ENCODE results near the gene GPR183. TPM values are rescaled to one million over a fixed set of nuclear protein-coding genes. Genes with fewer than 3 reads are reported as not detected.

GPR183 gene
- polyA plus RNA-seq, 1 donor = 7.3 TPM

DNA sequence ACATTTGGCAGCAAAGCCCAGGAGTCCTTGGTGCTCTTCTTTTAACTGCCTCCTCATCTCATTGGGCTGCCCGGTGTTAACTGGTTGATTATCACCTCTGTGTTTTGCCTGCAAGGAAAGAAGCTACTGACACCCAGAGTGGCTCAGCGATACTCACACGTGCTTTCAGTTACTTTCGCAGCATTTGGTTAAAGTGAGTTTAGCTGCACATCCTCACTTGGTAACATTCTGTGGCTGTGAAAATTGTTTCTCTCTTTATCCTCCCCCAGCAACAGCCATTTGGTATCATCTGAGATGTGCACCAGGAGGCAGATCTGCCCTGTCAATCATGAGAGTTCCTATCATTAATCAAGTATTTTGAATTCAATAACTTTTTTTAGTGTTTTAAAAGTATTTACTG is 44.6 kb upstream of the GPR183 start:
- DNase-seq = no peak
- no CpG with 5 or more reads among the region's 4 CpGs for WGBS (ENCODE audit: insufficient coverage, low lambda C conversion rate)
- H3K27ac ChIP-seq (ENCODE audit: low read length) = no peak overlapping the region

DNA sequence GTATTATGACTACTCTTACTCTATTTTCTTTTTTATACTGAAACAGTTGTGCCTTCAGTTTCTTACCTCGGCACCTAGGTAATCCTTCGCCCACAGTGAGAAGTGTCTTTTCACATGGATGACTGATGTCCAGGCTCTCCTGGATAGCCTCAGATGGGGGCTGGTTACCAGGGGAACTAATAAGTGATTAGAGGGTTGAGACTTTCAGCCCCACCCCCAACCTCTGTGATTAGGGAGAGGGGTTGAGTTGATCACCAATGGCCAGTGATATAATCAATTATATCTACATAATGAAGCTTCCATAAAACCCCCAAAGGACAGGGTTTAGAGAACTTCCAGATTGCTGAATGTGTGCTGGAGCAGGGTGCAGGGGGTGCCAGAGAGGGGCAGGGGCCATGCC is 43.0 kb upstream of the GPR183 start:
- no peak overlapping the region for H3K4me3 ChIP-seq (ENCODE audit: low read length)
- H3K4me1 ChIP-seq (ENCODE audit: control insufficient read depth, insufficient read depth, low read length) = no peaks in the 10 kb centered on the region
- no peak for DNase-seq
- WGBS (ENCODE audit: insufficient coverage, low lambda C conversion rate) = no CpG with 5 or more reads among the region's 2 CpGs
- no peaks in the 10 kb centered on the region for H3K9me3 ChIP-seq (ENCODE audit: control insufficient read depth, low read depth, low read length)
- H3K36me3 ChIP-seq (ENCODE audit: control insufficient read depth, insufficient read depth, low read length) = peaks cover 66% of the 10 kb centered on the region
- no peaks in the 10 kb centered on the region for H3K27me3 ChIP-seq (ENCODE audit: control insufficient read depth, insufficient read depth, low read length)
- H3K27ac ChIP-seq (ENCODE audit: low read length) = no peak overlapping the region

More for the DNA sequence above, 44.6 kb upstream of the GPR183 start:
- Histone ChIP-seq H3K36me3 (ENCODE audit: control insufficient read depth, insufficient read depth, low read length) (peaks cover 62% of the 10 kb centered on the region), H3K9me3 (ENCODE audit: control insufficient read depth, low read depth, low read length) (no peaks in the 10 kb centered on the region), H3K4me1 (ENCODE audit: control insufficient read depth, insufficient read depth, low read length) (peaks cover 10% of the 10 kb centered on the region), H3K4me3 (ENCODE audit: low read length) (no peak overlapping the region), H3K27me3 (ENCODE audit: control insufficient read depth, insufficient read depth, low read length) (no peaks in the 10 kb centered on the region)

DNA sequence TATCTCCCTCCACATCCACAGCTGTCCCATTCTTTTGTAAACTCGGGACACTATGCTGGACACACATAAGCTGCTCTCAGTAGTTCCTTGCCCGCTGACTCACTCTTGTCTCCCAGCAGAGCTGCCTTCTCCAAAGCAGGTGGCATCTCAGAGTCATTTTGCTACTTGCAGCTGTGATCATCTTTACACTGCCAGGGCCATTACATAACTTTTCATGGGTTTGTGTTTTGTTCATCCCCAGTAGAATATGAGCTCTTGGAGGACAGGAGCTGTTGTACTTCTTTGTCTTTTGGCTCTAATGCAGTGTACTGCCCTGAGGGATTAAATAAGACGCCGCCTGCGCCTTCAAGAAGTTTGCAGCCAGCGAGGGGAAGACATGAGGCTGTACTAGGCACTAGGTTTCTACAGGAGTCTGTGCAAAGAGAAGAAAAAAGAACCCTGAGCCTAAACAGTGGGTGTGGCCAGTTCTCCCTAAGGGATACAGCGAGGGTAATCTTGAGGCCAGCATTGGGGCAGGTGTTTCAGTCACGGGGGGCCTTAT is 40.8 kb upstream of the GPR183 start:
- H3K9me3 ChIP-seq (ENCODE audit: control insufficient read depth, low read depth, low read length) = no peaks in the 10 kb centered on the region
- no peak overlapping the region for H3K4me3 ChIP-seq (ENCODE audit: low read length)
- H3K4me1 ChIP-seq (ENCODE audit: control insufficient read depth, insufficient read depth, low read length) = no peaks in the 10 kb centered on the region
- H3K27ac ChIP-seq (ENCODE audit: low read length) = no peak overlapping the region
- DNase-seq = no peak
- WGBS (ENCODE audit: insufficient coverage, low lambda C conversion rate) = no CpG with 5 or more reads among the region's 8 CpGs
- H3K36me3 ChIP-seq (ENCODE audit: control insufficient read depth, insufficient read depth, low read length) = peaks cover 62% of the 10 kb centered on the region
- H3K27me3 ChIP-seq (ENCODE audit: control insufficient read depth, insufficient read depth, low read length) = no peaks in the 10 kb centered on the region

DNA sequence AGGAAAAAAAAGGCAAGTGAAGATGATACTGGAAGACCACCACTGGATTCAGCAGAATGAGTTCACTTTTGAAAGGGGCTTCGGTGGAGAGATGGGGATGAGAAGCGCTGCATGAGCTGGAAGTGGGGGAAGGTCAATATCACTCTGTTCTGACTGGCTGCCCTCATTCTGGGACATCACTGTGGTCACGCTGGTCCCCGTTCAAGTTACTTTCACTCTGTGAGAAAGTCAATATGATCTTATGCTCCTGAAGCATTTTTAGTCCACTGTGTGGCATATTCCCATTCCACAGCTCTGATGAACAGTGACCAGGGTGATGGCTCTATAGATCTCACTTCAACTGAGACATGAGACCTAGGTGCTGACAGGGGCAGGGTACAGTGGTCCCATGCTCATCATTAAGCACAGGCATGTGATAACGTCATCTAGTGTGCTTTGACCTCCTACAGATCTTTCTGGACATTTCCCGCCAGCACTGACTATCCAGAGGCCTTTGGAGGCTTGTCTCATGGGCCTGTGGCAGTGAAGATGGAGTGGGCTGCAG is 40.2 kb upstream of the GPR183 start:
- WGBS (ENCODE audit: insufficient coverage, low lambda C conversion rate) = 100% methylated on average over 1 of the region's 6 CpGs
- Histone ChIP-seq H3K9me3 (ENCODE audit: control insufficient read depth, low read depth, low read length) (no peaks in the 10 kb centered on the region), H3K27me3 (ENCODE audit: control insufficient read depth, insufficient read depth, low read length) (no peaks in the 10 kb centered on the region), H3K27ac (ENCODE audit: low read length) (no peak overlapping the region), H3K36me3 (ENCODE audit: control insufficient read depth, insufficient read depth, low read length) (peaks cover 66% of the 10 kb centered on the region), H3K4me3 (ENCODE audit: low read length) (no peak overlapping the region), H3K4me1 (ENCODE audit: control insufficient read depth, insufficient read depth, low read length) (no peaks in the 10 kb centered on the region)
- DNase-seq = no peak

DNA sequence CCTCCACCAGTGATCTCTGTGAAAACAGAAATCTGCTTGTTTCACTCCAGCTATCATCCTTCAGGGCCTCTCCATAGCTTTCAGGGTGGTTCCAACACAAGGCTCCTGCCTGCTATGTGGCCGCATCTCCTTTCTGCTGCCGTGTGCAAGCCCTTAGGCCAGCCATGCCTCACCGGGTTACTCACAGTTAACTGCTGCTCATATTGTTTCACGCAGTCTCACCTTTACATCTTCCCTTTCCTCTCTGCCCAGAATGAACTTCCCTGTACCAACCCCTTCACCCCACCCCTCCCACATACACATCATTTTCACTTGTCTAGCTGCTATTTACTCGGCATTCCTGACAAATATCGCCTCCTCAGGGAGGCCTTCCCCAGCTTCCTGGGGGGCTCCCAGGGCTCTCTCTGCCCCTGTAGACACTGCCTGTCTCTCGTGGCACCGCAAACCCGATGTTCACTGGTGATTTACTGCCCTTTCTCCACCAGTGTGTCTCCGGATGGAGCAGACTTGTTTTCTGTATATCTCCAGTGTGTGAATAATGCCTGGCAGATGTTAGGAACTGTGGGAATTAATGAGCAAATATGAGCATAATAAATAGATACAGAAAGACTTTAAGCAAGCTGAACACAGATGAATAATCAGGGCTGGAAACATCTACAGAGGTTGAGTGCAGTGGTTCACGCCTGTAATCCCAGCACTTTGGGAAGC is 39.3 kb upstream of the GPR183 start:
- Histone ChIP-seq H3K4me3 (ENCODE audit: low read length) (no peak overlapping the region), H3K4me1 (ENCODE audit: control insufficient read depth, insufficient read depth, low read length) (no peaks in the 10 kb centered on the region), H3K36me3 (ENCODE audit: control insufficient read depth, insufficient read depth, low read length) (peaks cover 69% of the 10 kb centered on the region), H3K27me3 (ENCODE audit: control insufficient read depth, insufficient read depth, low read length) (no peaks in the 10 kb centered on the region), H3K9me3 (ENCODE audit: control insufficient read depth, low read depth, low read length) (no peaks in the 10 kb centered on the region), H3K27ac (ENCODE audit: low read length) (no peak overlapping the region)
- no CpG with 5 or more reads among the region's 11 CpGs for WGBS (ENCODE audit: insufficient coverage, low lambda C conversion rate)
- no peak for DNase-seq

DNA sequence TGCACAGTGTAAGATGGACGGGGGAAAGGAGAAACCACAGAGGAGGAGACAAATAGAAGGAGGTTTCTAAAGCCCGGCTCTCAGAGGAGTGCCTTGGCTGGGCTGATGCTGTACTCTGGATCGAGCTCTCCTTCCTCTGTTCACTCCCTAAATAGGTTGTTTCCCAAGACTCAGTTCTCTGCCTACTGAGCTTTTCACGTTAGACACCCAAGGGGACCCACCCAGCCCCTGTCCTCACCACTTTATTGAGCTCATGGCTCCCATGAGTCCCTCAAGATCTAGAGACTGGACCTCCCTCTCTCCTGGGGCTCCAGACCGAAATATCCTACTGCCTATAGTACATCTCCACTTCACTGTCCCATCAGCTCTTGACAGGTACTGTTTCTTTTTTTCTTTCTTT is 38.1 kb upstream of the GPR183 start:
- Histone ChIP-seq H3K9me3 (ENCODE audit: control insufficient read depth, low read depth, low read length) (no peaks in the 10 kb centered on the region), H3K4me3 (ENCODE audit: low read length) (no peak overlapping the region), H3K4me1 (ENCODE audit: control insufficient read depth, insufficient read depth, low read length) (no peaks in the 10 kb centered on the region), H3K27me3 (ENCODE audit: control insufficient read depth, insufficient read depth, low read length) (no peaks in the 10 kb centered on the region), H3K27ac (ENCODE audit: low read length) (no peak overlapping the region), H3K36me3 (ENCODE audit: control insufficient read depth, insufficient read depth, low read length) (peaks cover 74% of the 10 kb centered on the region)
- WGBS (ENCODE audit: insufficient coverage, low lambda C conversion rate) = 100% methylated on average over 1 of the region's 5 CpGs
- no peak for DNase-seq

DNA sequence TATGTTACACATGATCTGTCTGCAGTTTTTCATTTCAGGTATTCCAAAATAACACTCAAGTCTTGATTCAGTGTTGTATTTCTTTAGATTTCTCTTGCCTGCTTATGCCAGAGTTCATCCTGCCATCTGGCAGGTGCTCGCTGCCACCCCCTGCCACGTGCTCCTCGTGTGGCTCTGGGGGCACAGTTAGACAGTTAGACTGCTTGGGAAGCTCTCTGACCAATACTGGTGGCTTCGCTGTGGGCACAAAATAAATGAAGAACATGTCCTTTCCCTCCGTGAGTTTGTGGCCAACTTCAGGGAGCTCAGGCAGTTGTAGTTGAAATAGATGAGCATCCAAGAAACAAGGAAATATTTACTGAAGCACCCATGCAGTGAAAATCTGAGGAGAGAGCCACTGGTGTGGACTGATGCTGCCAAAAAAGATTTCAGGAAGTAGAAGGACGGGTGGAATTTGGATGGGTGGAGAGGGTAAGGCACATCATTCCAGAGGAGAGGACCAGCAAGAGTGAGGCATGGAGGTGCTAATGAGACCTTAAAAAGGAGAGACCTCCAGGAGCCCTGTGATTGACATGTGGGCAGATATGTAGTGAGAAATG is 37.5 kb upstream of the GPR183 start:
- H3K4me3 ChIP-seq (ENCODE audit: low read length) = no peak overlapping the region
- WGBS (ENCODE audit: insufficient coverage, low lambda C conversion rate) = 92% methylated on average over 2 of the region's 6 CpGs
- H3K36me3 ChIP-seq (ENCODE audit: control insufficient read depth, insufficient read depth, low read length) = peaks cover 74% of the 10 kb centered on the region
- H3K27ac ChIP-seq (ENCODE audit: low read length) = no peak overlapping the region
- DNase-seq = no peak
- no peaks in the 10 kb centered on the region for H3K9me3 ChIP-seq (ENCODE audit: control insufficient read depth, low read depth, low read length)
- H3K27me3 ChIP-seq (ENCODE audit: control insufficient read depth, insufficient read depth, low read length) = no peaks in the 10 kb centered on the region
- H3K4me1 ChIP-seq (ENCODE audit: control insufficient read depth, insufficient read depth, low read length) = no peaks in the 10 kb centered on the region

DNA sequence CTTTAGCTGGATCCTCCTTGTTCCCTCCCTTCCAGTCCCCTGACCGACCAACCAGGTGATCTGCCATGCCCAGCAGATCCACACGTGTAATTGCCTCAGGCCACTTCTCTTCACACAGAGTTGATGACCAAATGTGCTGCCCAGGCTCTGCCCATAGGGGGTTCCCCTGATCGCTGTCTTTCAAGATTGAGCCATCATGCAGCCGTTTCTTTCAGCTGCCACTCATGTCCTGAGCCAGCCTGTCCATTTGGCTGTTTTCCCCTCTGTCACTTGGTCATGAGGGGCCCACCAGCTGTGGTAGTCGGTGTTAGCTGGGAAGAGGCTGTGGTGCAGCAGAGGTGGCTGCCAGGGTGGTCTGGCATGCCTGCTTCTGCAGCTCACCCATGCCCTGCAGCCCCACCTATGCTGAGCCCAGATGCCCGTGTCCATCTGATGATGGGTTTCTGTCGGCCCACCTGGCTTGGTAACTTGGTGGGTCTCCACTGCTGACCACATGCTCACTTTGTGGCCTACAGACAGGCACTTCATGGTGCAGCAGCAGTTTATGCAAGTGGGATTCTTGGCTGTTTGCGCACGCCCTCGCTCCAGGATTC is 35.6 kb upstream of the GPR183 start:
- no peak overlapping the region for H3K27ac ChIP-seq (ENCODE audit: low read length)
- no peak overlapping the region for H3K4me3 ChIP-seq (ENCODE audit: low read length)
- no CpG with 5 or more reads among the region's 10 CpGs for WGBS (ENCODE audit: insufficient coverage, low lambda C conversion rate)
- no peaks in the 10 kb centered on the region for H3K4me1 ChIP-seq (ENCODE audit: control insufficient read depth, insufficient read depth, low read length)
- H3K36me3 ChIP-seq (ENCODE audit: control insufficient read depth, insufficient read depth, low read length) = peaks cover 58% of the 10 kb centered on the region
- no peaks in the 10 kb centered on the region for H3K9me3 ChIP-seq (ENCODE audit: control insufficient read depth, low read depth, low read length)
- DNase-seq = no peak
- H3K27me3 ChIP-seq (ENCODE audit: control insufficient read depth, insufficient read depth, low read length) = no peaks in the 10 kb centered on the region

DNA sequence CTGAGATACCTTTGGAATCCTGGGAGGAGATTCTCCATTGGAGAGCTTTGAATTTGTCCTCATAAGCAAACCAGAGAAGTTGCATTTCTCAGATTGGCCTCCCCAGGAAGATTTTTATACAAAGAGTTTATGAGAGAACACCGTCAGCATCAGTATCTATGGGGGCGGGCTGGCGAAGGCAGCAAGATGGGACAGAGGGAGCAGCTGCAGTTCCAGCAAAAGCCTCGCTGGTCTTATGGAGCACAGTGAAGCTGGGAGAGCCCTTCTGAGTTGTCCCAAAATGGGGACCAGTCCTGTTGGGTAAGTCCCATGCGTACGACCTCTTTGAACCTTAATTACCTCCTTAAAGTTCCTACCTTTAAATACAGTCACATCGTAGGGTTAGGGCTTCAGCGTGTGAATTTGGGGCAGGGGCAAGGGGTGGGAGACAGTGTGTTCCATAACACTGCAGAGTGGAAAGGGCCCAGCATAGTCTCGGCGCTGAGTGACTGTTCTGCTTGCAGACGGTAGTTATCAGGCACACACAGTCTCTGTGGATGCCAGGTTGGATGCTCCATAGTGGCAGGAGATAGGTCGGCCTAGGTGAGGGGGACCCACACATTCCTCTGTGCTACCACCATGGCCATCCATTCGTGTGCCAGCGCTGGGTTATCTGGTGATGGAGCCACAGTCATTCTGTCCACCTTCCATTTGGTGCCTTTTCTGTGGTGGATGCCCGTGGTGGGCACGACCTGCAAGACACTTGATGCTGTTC is 34.9 kb upstream of the GPR183 start:
- H3K36me3 ChIP-seq (ENCODE audit: control insufficient read depth, insufficient read depth, low read length) = peaks cover 52% of the 10 kb centered on the region
- H3K27me3 ChIP-seq (ENCODE audit: control insufficient read depth, insufficient read depth, low read length) = no peaks in the 10 kb centered on the region
- no peak overlapping the region for H3K27ac ChIP-seq (ENCODE audit: low read length)
- no peaks in the 10 kb centered on the region for H3K4me1 ChIP-seq (ENCODE audit: control insufficient read depth, insufficient read depth, low read length)
- H3K9me3 ChIP-seq (ENCODE audit: control insufficient read depth, low read depth, low read length) = no peaks in the 10 kb centered on the region
- no peak for DNase-seq
- WGBS (ENCODE audit: insufficient coverage, low lambda C conversion rate) = no CpG with 5 or more reads among the region's 16 CpGs
- no peak overlapping the region for H3K4me3 ChIP-seq (ENCODE audit: low read length)

DNA sequence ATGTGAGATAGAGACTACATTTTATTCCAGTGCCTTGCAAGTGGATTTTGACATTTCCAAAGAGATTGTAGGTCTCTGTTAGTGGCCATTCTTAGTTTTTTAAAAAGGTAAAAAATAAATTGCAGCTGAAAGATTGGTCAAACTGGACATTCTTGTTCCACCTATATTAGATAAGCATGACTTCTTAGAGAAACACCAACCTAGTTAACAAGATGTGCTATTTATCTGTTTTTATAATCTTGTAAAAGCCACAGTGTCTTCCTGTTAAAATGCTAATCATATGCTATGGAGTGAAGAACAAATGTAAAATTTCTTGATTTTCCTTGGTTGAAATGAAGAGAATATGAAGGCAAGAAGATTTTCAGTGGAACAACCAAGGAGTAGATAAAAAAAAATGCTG is 33.4 kb upstream of the GPR183 start:
- Histone ChIP-seq H3K27ac (ENCODE audit: low read length) (no peak overlapping the region), H3K4me3 (ENCODE audit: low read length) (no peak overlapping the region), H3K36me3 (ENCODE audit: control insufficient read depth, insufficient read depth, low read length) (peaks cover 41% of the 10 kb centered on the region)

More for the DNA sequence above, 33.4 kb upstream of the GPR183 start:
- DNase-seq = no peak
- Histone ChIP-seq H3K27me3 (ENCODE audit: control insufficient read depth, insufficient read depth, low read length) (no peaks in the 10 kb centered on the region), H3K9me3 (ENCODE audit: control insufficient read depth, low read depth, low read length) (no peaks in the 10 kb centered on the region), H3K4me1 (ENCODE audit: control insufficient read depth, insufficient read depth, low read length) (no peaks in the 10 kb centered on the region)

Data from large intestine (tissue), 3 donors.